COLO668 (cell line): ENCODE measurements around the gene CRIM1.
"Not testable (repeated sequence)": the region's sequence is repeated elsewhere in the genome, so short reads cannot be mapped to it uniquely, and the experiment has no call there.

Experiments used
- DNase-seq: peaks from one replicate; lab custom pipeline; 2025; ENCODE audit not compliant: unreplicated experiment; lab: John Stamatoyannopoulos, UW

The CRIM1 gene

GRCh38 chr2:36351291-36351690, 4.3 kb upstream of the CRIM1 start:
- no peak for DNase-seq

GRCh38 chr2:36351736-36352349, 3.7 kb upstream of the CRIM1 start:
- no peak for DNase-seq

GRCh38 chr2:36352701-36353100, 2.9 kb upstream of the CRIM1 start:
- DNase-seq = no peak

GRCh38 chr2:36354811-36355150, 797 bp upstream of the CRIM1 start:
- DNase-seq = no peak

GRCh38 chr2:36355890-36356297, 316 bp downstream of the CRIM1 start:
- DNase-seq = no peak

- peak; percentile 64 for DNase-seq
These were observed 866 bp downstream of the CRIM1 start for GRCh38 chr2:36356298-36356989.

GRCh38 chr2:36356990-36357846, 1.6 kb downstream of the CRIM1 start:
- DNase-seq = peak; percentile 57

GRCh38 chr2:36357847-36358659, 2.5 kb downstream of the CRIM1 start:
- no peak for DNase-seq

GRCh38 chr2:36359067-36359466, 3.5 kb downstream of the CRIM1 start:
- DNase-seq = no peak

GRCh38 chr2:36360063-36360462, 4.5 kb downstream of the CRIM1 start:
- DNase-seq = no peak

GRCh38 chr2:36360834-36361233, 5.3 kb downstream of the CRIM1 start:
- no peak for DNase-seq

- DNase-seq = no peak
These were observed 5.8 kb downstream of the CRIM1 start for GRCh38 chr2:36361396-36361795.

- no peak for DNase-seq
These were observed 6.7 kb downstream of the CRIM1 start for GRCh38 chr2:36362291-36362690.

GRCh38 chr2:36363085-36363484, 7.5 kb downstream of the CRIM1 start:
- not testable (repeated sequence) for DNase-seq

- no peak for DNase-seq
These were observed 11.0 kb downstream of the CRIM1 start for GRCh38 chr2:36366491-36367120.

- DNase-seq = no peak
These were observed 11.9 kb downstream of the CRIM1 start for GRCh38 chr2:36367486-36367885.

GRCh38 chr2:36367895-36368353, 12.3 kb downstream of the CRIM1 start:
- no peak for DNase-seq

GRCh38 chr2:36368438-36368837, 12.9 kb downstream of the CRIM1 start:
- no peak for DNase-seq

GRCh38 chr2:36369163-36369562, 13.6 kb downstream of the CRIM1 start:
- DNase-seq = no peak

- no peak for DNase-seq
These were observed 14.1 kb downstream of the CRIM1 start for GRCh38 chr2:36369716-36370115.

- DNase-seq = no peak
These were observed 14.7 kb downstream of the CRIM1 start for GRCh38 chr2:36370281-36370680.
